GM12873 (cell line): ENCODE results near the gene TOR1AIP2.

Source experiments
- CTCF ChIP-seq: IDR thresholded peaks from 2 replicates; pipeline ENCODE4 v1.5.1; 2012; ENCODE audit warnings: low read depth, mild to moderate bottlenecking, moderate library complexity, low read length, control low read depth; ENCODE audit not compliant: insufficient read depth; ENCODE audit errors: missing control alignments

Gene TOR1AIP2

GRCh38 chr1:179877586-179878265 lies at the start of gene TOR1AIP2:
Gene TOR1AIP2, minus strand, starts transcription at chr1:179877803. Its CDS starts 25,138 bp downstream, at chr1:179852665.
- TF ChIP-seq CTCF, result no peak

DNA sequence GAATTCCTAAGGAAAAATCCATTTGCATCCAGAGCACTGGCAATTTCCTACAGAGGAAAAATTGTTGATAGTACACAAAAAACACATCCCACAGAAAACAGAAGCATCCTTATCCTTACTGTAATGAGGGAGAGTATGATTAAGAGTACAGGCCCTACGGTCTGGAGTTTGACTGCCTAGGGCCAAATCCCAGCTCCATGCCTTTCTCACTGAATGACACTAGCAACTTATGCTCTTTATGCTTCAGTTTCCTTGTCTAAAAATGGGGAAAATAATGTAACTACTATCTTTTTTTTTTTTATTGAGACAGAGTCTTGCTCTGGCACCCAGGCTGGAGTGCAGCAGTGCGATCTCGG lies 49.2 kb upstream of the TOR1AIP2 start:
- TF ChIP-seq CTCF, result no peak

GRCh38 chr1:179925922-179926849 lies 48.6 kb upstream of the TOR1AIP2 start:
- no peak for TF ChIP-seq CTCF

GRCh38 chr1:179925302-179925701 lies 47.7 kb upstream of the TOR1AIP2 start:
- TF ChIP-seq CTCF, result no peak

DNA sequence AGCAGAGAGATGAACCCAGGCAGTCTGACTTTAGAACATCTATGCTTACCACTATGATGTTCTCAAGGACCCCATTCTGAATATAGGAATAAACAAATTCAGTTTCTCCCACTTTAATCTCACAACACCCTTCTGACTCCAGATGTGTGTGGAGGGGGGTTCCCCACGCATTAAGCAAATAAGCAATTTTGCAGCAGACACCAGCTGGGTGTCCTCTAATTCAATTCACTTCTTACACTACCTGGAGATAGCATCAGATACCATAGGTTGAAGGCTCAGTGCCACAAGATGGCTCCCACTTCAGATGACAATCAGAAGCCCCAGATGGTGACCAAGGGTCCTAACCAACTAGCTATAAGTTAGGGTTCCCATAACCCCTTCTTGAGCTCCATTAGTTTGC lies 46.7 kb upstream of the TOR1AIP2 start:
- TF ChIP-seq CTCF, result no peak

- no peak for TF ChIP-seq CTCF
These were observed 45.4 kb upstream of the TOR1AIP2 start for GRCh38 chr1:179923029-179923428.
